Naive thymus-derived CD8-positive, alpha-beta T cell (primary cell): ENCODE measurements around the gene TUBD1. TPM values are rescaled to one million over a fixed set of nuclear protein-coding genes. Genes with fewer than 3 reads are reported as not detected.
"Not testable (repeated sequence)": the region's sequence is repeated elsewhere in the genome, so short reads cannot be mapped to it uniquely, and the experiment has no call there.

Source experiments
- ATAC-seq, 2 donors: fragments of 150-1000 bp; cut with Tn5 transposase in 1 of 2; sonication (Bioruptor Pico), chemical (Tn5 transposase) in 1 of 2; 1 replicate in 1 of 2; 2 replicates in 1 of 2; pipeline ENCODE4 v1.10.0; 2021; ENCODE audit warnings: mild to moderate bottlenecking in 2 of 2, moderate library complexity in 2 of 2
- POLR2A ChIA-PET: fragments of 350-600 bp; sonication (Branson Sonifier 250); formaldehyde crosslinking; loops from one replicate; lab custom pipeline; 2021; ENCODE audit warnings: antibody characterized with exemption; lab: Charles Lee
- DNase-seq, 10 donors: peaks; one replicate each; pipeline versions ENCODE4 v3.0.0 to v3.0.0-alpha.2; 2020 to 2022
- H3K27ac Mint-ChIP-seq, 10 donors: one replicate each; pipeline ENCODE4 v1.8.0; 2020 to 2022; ENCODE audit warnings: mild to moderate bottlenecking in 10 of 10, mixed read lengths in 10 of 10, moderate library complexity in 4 of 10, inconsistent platforms in 1 of 10
- H3K27me3 Mint-ChIP-seq, 5 donors: one replicate each; pipeline ENCODE4 v1.8.0; 2021 to 2022; ENCODE audit warnings: mixed read lengths in 5 of 5
- H3K36me3 Mint-ChIP-seq, 3 donors: one replicate each; pipeline ENCODE4 v1.8.0; 2020 to 2022; ENCODE audit warnings: mixed read lengths in 3 of 3, mild to moderate bottlenecking in 2 of 3, inconsistent platforms in 1 of 3
- H3K4me1 Mint-ChIP-seq, 4 donors: one replicate each; pipeline ENCODE4 v1.8.0; 2021 to 2022; ENCODE audit warnings: mixed read lengths in 4 of 4
- H3K4me3 Mint-ChIP-seq, 10 donors: one replicate each; pipeline ENCODE4 v1.8.0; 2020 to 2022; ENCODE audit warnings: mild to moderate bottlenecking in 10 of 10, mixed read lengths in 10 of 10, moderate library complexity in 6 of 10, inconsistent platforms in 1 of 10
- H3K9me3 Mint-ChIP-seq, 9 donors: one replicate each; pipeline ENCODE4 v1.8.0; 2020 to 2022; ENCODE audit warnings: mixed read lengths in 9 of 9, mild to moderate bottlenecking in 3 of 9, inconsistent platforms in 1 of 9, moderate library complexity in 1 of 9
- polyA plus RNA-seq, 3 donors: library from polyadenylated mRNA; unstranded; fragments of 300-500 nt; fragmentation: Illumina TruSeq; gene quantifications; one replicate each; pipeline ENCODE4 v1.2.3, GENCODE V29; 2021
- total RNA-seq, 8 experiments: library from RNA in 2 of 8; stranded (reverse) in 2 of 8; gene quantifications; one replicate each; pipeline ENCODE4 v1.2.3 and lab custom pipeline; 2021 to 2026

TUBD1 gene
- total and polyA plus RNA-seq, 5 experiments from 2014 or later = 16.9 to 36.7 (median 24.0) TPM

- peaks cover 7 to 36% (median 21%) of the 10 kb centered on the region in 4 donors for H3K4me1 Mint-ChIP-seq
- H3K9me3 Mint-ChIP-seq = no peaks in the 10 kb centered on the region
- H3K36me3 Mint-ChIP-seq = no peaks in the 10 kb centered on the region
- H3K4me3 Mint-ChIP-seq = no peak overlapping the region
- DNase-seq (no peak), ATAC-seq (no peak)
- no peak overlapping the region for H3K27ac Mint-ChIP-seq
- no peaks in the 10 kb centered on the region for H3K27me3 Mint-ChIP-seq
- POLR2A ChIA-PET = no interaction called here
Measured at GRCh38 chr17:59851439-59852375, 41.0 kb downstream of the TUBD1 start.

GRCh38 chr17:59850311-59850710 is 42.4 kb downstream of the TUBD1 start:
- ATAC-seq, POLR2A ChIA-PET, H3K36me3 Mint-ChIP-seq, H3K27ac Mint-ChIP-seq, H3K4me3 Mint-ChIP-seq, DNase-seq, H3K27me3 Mint-ChIP-seq, H3K9me3 Mint-ChIP-seq: not testable (repeated sequence)
- peaks cover 12 to 47% (median 28%) of the 10 kb centered on the region in 4 donors for H3K4me1 Mint-ChIP-seq

GRCh38 chr17:59848778-59849177 is 44.0 kb downstream of the TUBD1 start:
- Mint-ChIP-seq H3K27ac (peak overlapping the region in 4 of 10 donors; percentile 61 to 84 (median 78)), H3K4me3 (peak overlapping the region in 5 of 10 donors; percentile 18 to 50 (median 26)), H3K27me3 (no peaks in the 10 kb centered on the region), H3K4me1 (peaks cover 12 to 58% (median 28%) of the 10 kb centered on the region in 4 donors), H3K36me3 (no peaks in the 10 kb centered on the region), H3K9me3 (no peaks in the 10 kb centered on the region)
- ATAC-seq (peak in 1 of 2 donors; percentile 25), DNase-seq (peak in 1 of 10 donors; percentile 4)
- POLR2A ChIA-PET = no interaction called here

- H3K9me3 Mint-ChIP-seq = no peaks in the 10 kb centered on the region
- POLR2A ChIA-PET = no interaction called here
- H3K36me3 Mint-ChIP-seq = no peaks in the 10 kb centered on the region
- H3K27me3 Mint-ChIP-seq = no peaks in the 10 kb centered on the region
- H3K4me1 Mint-ChIP-seq = peaks cover 12 to 59% (median 25%) of the 10 kb centered on the region in 4 donors
- DNase-seq (no peak), ATAC-seq (no peak)
- no peak overlapping the region for H3K4me3 Mint-ChIP-seq
- H3K27ac Mint-ChIP-seq = peak overlapping the region in 1 of 10 donors; percentile 84
Measured at GRCh38 chr17:59848385-59848668, 44.4 kb downstream of the TUBD1 start.

GRCh38 chr17:59846394-59847165 is 46.2 kb downstream of the TUBD1 start:
- H3K9me3 Mint-ChIP-seq = no peaks in the 10 kb centered on the region
- POLR2A ChIA-PET = interaction anchor here (0.6 kb wide), 1 partner anchor 15 kb away, joined by 3 read pairs; no protein-coding TSS in a partner anchor
- peaks cover 12 to 67% (median 22%) of the 10 kb centered on the region in 4 donors for H3K4me1 Mint-ChIP-seq
- H3K27me3 Mint-ChIP-seq = no peaks in the 10 kb centered on the region
- H3K27ac Mint-ChIP-seq = peak overlapping the region in 9 of 10 donors; percentile 20 to 90 (median 78)
- peaks cover 0 to 14% (median 4%) of the 10 kb centered on the region in 3 donors for H3K36me3 Mint-ChIP-seq
- H3K4me3 Mint-ChIP-seq = peak overlapping the region in 1 of 10 donors; percentile 41
- ATAC-seq (peak; percentile 61 to 63), DNase-seq (peak in 1 of 10 donors; percentile 4)

- DNase-seq (no peak), ATAC-seq (no peak)
- POLR2A ChIA-PET = interaction anchor here (0.6 kb wide), 1 partner anchor 14 kb away, joined by 3 read pairs; no protein-coding TSS in a partner anchor
- H3K27me3 Mint-ChIP-seq = no peaks in the 10 kb centered on the region
- peaks cover 0 to 22% (median 4%) of the 10 kb centered on the region in 3 donors for H3K36me3 Mint-ChIP-seq
- no peaks in the 10 kb centered on the region for H3K9me3 Mint-ChIP-seq
- peaks cover 12 to 74% (median 28%) of the 10 kb centered on the region in 4 donors for H3K4me1 Mint-ChIP-seq
- peak overlapping the region in 2 of 10 donors; percentile 29 to 41 for H3K4me3 Mint-ChIP-seq
- peak overlapping the region in 9 of 10 donors; percentile 25 to 90 (median 78) for H3K27ac Mint-ChIP-seq
Measured at GRCh38 chr17:59845595-59846393, 46.9 kb downstream of the TUBD1 start.

- Mint-ChIP-seq H3K36me3 (peaks cover 0 to 29% (median 4%) of the 10 kb centered on the region in 3 donors), H3K9me3 (no peaks in the 10 kb centered on the region), H3K4me1 (peaks cover 14 to 82% (median 34%) of the 10 kb centered on the region in 4 donors), H3K4me3 (peak overlapping the region in 1 of 10 donors; percentile 36), H3K27ac (peak overlapping the region in 7 of 10 donors; percentile 19 to 90 (median 78)), H3K27me3 (no peaks in the 10 kb centered on the region)
- DNase-seq = no peak
- POLR2A ChIA-PET = no interaction called here
- no peak for ATAC-seq
Measured at GRCh38 chr17:59844884-59845594, 47.7 kb downstream of the TUBD1 start.

GRCh38 chr17:59842901-59843652 is 49.7 kb downstream of the TUBD1 start:
- peaks cover 16 to 83% (median 40%) of the 10 kb centered on the region in 4 donors for H3K4me1 Mint-ChIP-seq
- no peaks in the 10 kb centered on the region for H3K27me3 Mint-ChIP-seq
- POLR2A ChIA-PET = interaction anchor here (0.9 kb wide), 1 partner anchor 19 kb away, joined by 3 read pairs; no protein-coding TSS in a partner anchor
- peaks cover 0 to 46% (median 13%) of the 10 kb centered on the region in 3 donors for H3K36me3 Mint-ChIP-seq
- H3K27ac Mint-ChIP-seq = peak overlapping the region in 8 of 10 donors; percentile 6 to 96 (median 74)
- H3K4me3 Mint-ChIP-seq = peak overlapping the region in 5 of 10 donors; percentile 18 to 97 (median 78)
- DNase-seq (no peak), ATAC-seq (no peak)
- no peaks in the 10 kb centered on the region for H3K9me3 Mint-ChIP-seq

- POLR2A ChIA-PET = interaction anchor here (0.6 kb wide), 1 partner anchor 18 kb away, joined by 4 read pairs; no protein-coding TSS in a partner anchor
- not testable (repeated sequence) for ATAC-seq, DNase-seq, H3K9me3 Mint-ChIP-seq, H3K27me3 Mint-ChIP-seq
- peak overlapping the region in 4 of 10 donors; percentile 65 to 96 (median 86) for H3K27ac Mint-ChIP-seq
- H3K4me3 Mint-ChIP-seq = peak overlapping the region in 3 of 10 donors; percentile 78 to 97 (median 80)
- H3K36me3 Mint-ChIP-seq = peaks cover 0 to 46% (median 13%) of the 10 kb centered on the region in 3 donors
- peaks cover 17 to 84% (median 48%) of the 10 kb centered on the region in 4 donors for H3K4me1 Mint-ChIP-seq
Measured at GRCh38 chr17:59841882-59842263, 50.9 kb downstream of the TUBD1 start.

GRCh38 chr17:59841091-59841881 is 51.5 kb downstream of the TUBD1 start:
- Mint-ChIP-seq H3K4me3 (peak overlapping the region in 5 of 10 donors; percentile 48 to 97 (median 83)), H3K36me3 (peaks cover 0 to 49% (median 13%) of the 10 kb centered on the region in 3 donors), H3K27ac (peak overlapping the region in 8 of 10 donors; percentile 13 to 98 (median 74)), H3K4me1 (peaks cover 14 to 82% (median 42%) of the 10 kb centered on the region in 4 donors)
- not testable (repeated sequence) for H3K9me3 Mint-ChIP-seq, DNase-seq, H3K27me3 Mint-ChIP-seq, ATAC-seq
- POLR2A ChIA-PET = interaction anchor here (0.6 to 0.7 kb wide), 2 partner anchors 8 to 17 kb away, joined by 3 to 4 read pairs; no protein-coding TSS in a partner anchor
